ENCODE measurements around the gene INSC. TPM values are rescaled to one million over a fixed set of nuclear protein-coding genes. Genes with fewer than 3 reads are reported as not detected.

INSC gene
- total and polyA plus RNA-seq, 2 of the 8 experiments (the other 6 are each of a cell fraction or from before 2014, with no cell fraction given), result 0.58 to 0.59 TPM

DNA sequence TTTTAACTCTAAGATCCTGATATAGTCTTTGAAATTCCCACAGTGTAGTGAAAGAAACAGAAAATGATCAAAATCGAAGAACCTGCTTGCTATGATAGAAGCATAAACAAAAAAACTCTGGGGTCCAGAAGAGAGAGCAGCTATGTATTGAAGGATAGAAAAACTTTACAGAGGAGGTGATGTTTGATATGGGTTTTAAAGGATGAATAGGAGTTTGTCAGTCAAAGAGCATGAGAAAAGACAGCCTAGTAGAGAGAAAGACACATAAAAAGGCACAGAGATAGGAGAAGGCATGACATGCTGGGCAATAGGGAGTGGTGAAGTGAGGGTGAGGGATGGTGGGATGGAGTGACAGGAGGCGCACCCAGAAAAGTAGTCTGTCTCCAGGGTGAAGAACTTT lies 168.0 kb downstream of the INSC start:
- ChIA-PET CTCF (ENCODE audit: partially characterized antibody) (no interaction called here), POLR2A (ENCODE audit: partially characterized antibody) (no interaction called here)
- no peak overlapping the region for H3K4ac ChIP-seq (replicated peaks; ENCODE audit: insufficient read length, low read depth, low read length)
- H3K9me3 ChIP-seq (ENCODE audit: insufficient read depth in 2 of 2, low read depth in 1 of 2, low read length in 1 of 2), result no peaks in the 10 kb centered on the region
- H2AK5ac ChIP-seq (ENCODE audit: low read depth, low read length), result no peak overlapping the region
- H2BK15ac ChIP-seq (ENCODE audit: low read length), result no peak overlapping the region
- no peak overlapping the region for H4K5ac ChIP-seq (ENCODE audit: insufficient read length, low read depth, low read length)
- no peak overlapping the region for H2BK12ac ChIP-seq (ENCODE audit: low read depth, low read length)
- H3K4me1 ChIP-seq (replicated peaks in 1 of 4; ENCODE audit: control insufficient read depth in 3 of 4, insufficient read depth in 4 of 4, low read length in 3 of 4), result no peaks in the 10 kb centered on the region
- no peaks in the 10 kb centered on the region for H3K36me3 ChIP-seq (ENCODE audit: control insufficient read depth in 2 of 4, insufficient read depth in 4 of 4, low read length in 3 of 4)
- H3K18ac ChIP-seq (ENCODE audit: extremely low read depth, low read length), result no peak overlapping the region
- no peak overlapping the region for H3K23ac ChIP-seq (ENCODE audit: insufficient read length)
- H3K79me1 ChIP-seq (ENCODE audit: low read depth, low read length), result no peaks in the 10 kb centered on the region
- 91% methylated on average over 2 of the region's 2 CpGs; no CpG with 5 or more reads in 1 of the 2 experiments for WGBS, 2 experiments (ENCODE audit: extremely low coverage in 1 of 2, insufficient coverage in 1 of 2, insufficient read length in 1 of 2, insufficient replicate concordance in 2 of 2, low coverage in 1 of 2, low lambda C conversion rate in 2 of 2, missing lambda C conversion rate in 1 of 2)
- H4K20me1 ChIP-seq (replicated peaks in 1 of 2; ENCODE audit: control insufficient read depth in 1 of 2, insufficient read depth in 2 of 2, low read length in 2 of 2), result no peaks in the 10 kb centered on the region
- H3K4me2 ChIP-seq (ENCODE audit: insufficient read depth in 1 of 2, low read depth in 2 of 2, low read length in 2 of 2), result no peak overlapping the region
- H2BK120ac ChIP-seq (replicated peaks; ENCODE audit: low read depth, low read length), result no peak overlapping the region
- no peak overlapping the region for H3K9ac ChIP-seq (replicated peaks in 1 of 4; ENCODE audit: extremely low read depth in 1 of 4, low read depth in 3 of 4, low read length in 3 of 4)
- no peak overlapping the region for H2BK5ac ChIP-seq (ENCODE audit: low read depth, low read length)
- H3K14ac ChIP-seq (ENCODE audit: insufficient read length), result no peak overlapping the region
- no peak overlapping the region for H4K91ac ChIP-seq (replicated peaks; ENCODE audit: insufficient read length, low read length)
- no peak overlapping the region for H3K56ac ChIP-seq (replicated peaks; ENCODE audit: insufficient read length, low read depth, low read length)
- H3K27ac ChIP-seq (ENCODE audit: low read depth, low read length), result no peak overlapping the region
- H3K4me3 ChIP-seq (ENCODE audit: extremely low read depth in 1 of 4, insufficient read depth in 2 of 4, low read depth in 3 of 4, low read length in 4 of 4), result no peak overlapping the region
- no peaks in the 10 kb centered on the region; the same call in 1 of the 2 replicates for H3K23me2 ChIP-seq (ENCODE audit: low read depth, low read length)
- no peaks in the 10 kb centered on the region for H3K27me3 ChIP-seq (replicated peaks in 1 of 4; ENCODE audit: control insufficient read depth in 3 of 4, extremely low read depth in 1 of 4, insufficient read depth in 3 of 4, low read length in 3 of 4)
- no peak for TF ChIP-seq BCL11A (IDR thresholded peaks at IDR 0.05; ENCODE audit: low read depth in 2 of 2, low read length in 2 of 2)
- no peak for TF ChIP-seq ATF2 (IDR thresholded peaks at IDR 0.05; ENCODE audit: low read length)
- TF ChIP-seq CHD1 (IDR thresholded peaks at IDR 0.05; ENCODE audit: low read depth, low read length), result no peak
- no peak for TF ChIP-seq E2F6 (IDR thresholded peaks at IDR 0.05)
- TF ChIP-seq TBP (IDR thresholded peaks at IDR 0.05; ENCODE audit: low read depth, low read length), result no peak
- TF ChIP-seq EZH2 (IDR thresholded peaks at IDR 0.05; ENCODE audit: low read depth, low read length, severe bottlenecking), result no peak
- TF ChIP-seq SUZ12 (IDR thresholded peaks at IDR 0.05; ENCODE audit: low read length), result no peak
- TF ChIP-seq KDM5A (IDR thresholded peaks at IDR 0.05; ENCODE audit: low read length), result no peak
- TF ChIP-seq CEBPB (IDR thresholded peaks at IDR 0.05; ENCODE audit: low read depth, low read length), result no peak
- TF ChIP-seq EGR1 (IDR thresholded peaks at IDR 0.05; ENCODE audit: borderline replicate concordance, low read depth, low read length), result no peak
- FAIRE-seq (no peak), DNase-seq (ENCODE audit: low read depth in 1 of 2, low spot score in 2 of 2) (no peak)
- H2AFZ ChIP-seq (ENCODE audit: low read length), result no peak overlapping the region
- no peak overlapping the region for H4K8ac ChIP-seq (ENCODE audit: extremely low read depth, insufficient read depth, low read length)
- H2BK20ac ChIP-seq (ENCODE audit: low read length), result no peak overlapping the region
- no peaks in the 10 kb centered on the region for H3K79me2 ChIP-seq (ENCODE audit: control insufficient read depth in 1 of 2, insufficient read depth in 2 of 2, low read length in 2 of 2)
